ENCODE data around the gene CNPY4. TPM values are rescaled to one million over a fixed set of nuclear protein-coding genes. Genes with fewer than 3 reads are reported as not detected.

The CNPY4 gene
- total and polyA plus RNA-seq, 10 of the 15 experiments (the other 5 are each of a cell fraction or from before 2014, with no cell fraction given), result 2.5 to 9.2 (median 6.8) TPM

DNA sequence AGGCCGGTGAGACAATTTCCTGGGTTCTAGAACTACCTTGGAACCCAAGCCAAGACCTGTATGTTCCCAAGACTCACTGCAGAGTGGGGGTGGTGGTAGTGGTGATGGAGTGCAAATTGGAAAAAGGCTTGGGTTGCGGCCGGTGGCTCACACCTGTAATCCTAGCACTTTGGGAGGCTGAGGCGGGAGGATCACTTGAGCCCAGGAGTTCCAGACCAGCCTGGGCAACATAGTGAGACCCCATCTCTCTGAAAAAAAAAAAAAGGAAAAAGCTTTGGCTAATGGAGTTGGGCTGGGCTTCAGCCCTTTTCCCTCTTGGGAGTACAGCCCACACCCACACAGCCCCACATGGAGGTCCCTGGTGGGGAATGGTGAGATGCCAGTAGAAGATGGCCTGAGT is 13.9 kb upstream of the CNPY4 start:
- Histone ChIP-seq H2AFZ (ENCODE audit: control insufficient read depth, low read depth, low read length) (no peak overlapping the region), H3K9ac (ENCODE audit: control insufficient read depth, insufficient read depth, low read length) (no peak overlapping the region), H4K20me1 (ENCODE audit: control insufficient read depth, insufficient read depth) (no peaks in the 10 kb centered on the region), H3K27ac (ENCODE audit: control insufficient read depth, insufficient read depth) (no peak overlapping the region), H3K4me2 (ENCODE audit: control insufficient read depth, insufficient read depth) (no peak overlapping the region), H3K79me2 (ENCODE audit: control insufficient read depth, insufficient read depth, low read length) (peaks cover 9% of the 10 kb centered on the region), H3K27me3 (replicated peaks in 1 of 2; ENCODE audit: control insufficient read depth in 2 of 2, insufficient read depth in 2 of 2, low read length in 1 of 2) (no peaks in the 10 kb centered on the region), H3K36me3 (ENCODE audit: control insufficient read depth in 2 of 2, insufficient read depth in 2 of 2, low read length in 1 of 2) (peaks cover 0 to 6% of the 10 kb centered on the region in 2 experiments; a peak in 3 of 4 replicates), H3K9me3 (replicated peaks; ENCODE audit: control insufficient read depth, insufficient read depth, low read length) (no peaks in the 10 kb centered on the region), H3K4me3 (no peak overlapping the region), H3K4me1 (ENCODE audit: control insufficient read depth, insufficient read depth, low read length) (peaks cover 6% of the 10 kb centered on the region)
- ChIA-PET CTCF (no interaction called here), SMC1A (ENCODE audit: uncharacterized antibody, unreplicated experiment) (no interaction called here), POLR2A (interaction anchor here (1.4 kb wide), 1 partner anchor 9 kb away, joined by 3 read pairs; no protein-coding TSS in a partner anchor), RAD21 (ENCODE audit: unreplicated experiment) (no interaction called here)
- intact Hi-C loops (cut with micrococcal nuclease; ENCODE audit: unreplicated experiment) (no loop called here), in situ Hi-C loops (cut with MboI) (no loop called here)
- no peak for ATAC-seq
- FAIRE-seq, result no peak
- 96% methylated on average over 4 of the region's 4 CpGs for WGBS (ENCODE audit: insufficient coverage, insufficient replicate concordance, low lambda C conversion rate, missing lambda C conversion rate)
- no peak for DNase-seq (ENCODE audit: low read depth, low spot score)
- BruUV-seq (replicated peaks), result no TSS peak
- no peak for TF ChIP-seq NR2F1 (conservative IDR thresholded peaks at IDR 0.05)
- TF ChIP-seq, protein P1, sequence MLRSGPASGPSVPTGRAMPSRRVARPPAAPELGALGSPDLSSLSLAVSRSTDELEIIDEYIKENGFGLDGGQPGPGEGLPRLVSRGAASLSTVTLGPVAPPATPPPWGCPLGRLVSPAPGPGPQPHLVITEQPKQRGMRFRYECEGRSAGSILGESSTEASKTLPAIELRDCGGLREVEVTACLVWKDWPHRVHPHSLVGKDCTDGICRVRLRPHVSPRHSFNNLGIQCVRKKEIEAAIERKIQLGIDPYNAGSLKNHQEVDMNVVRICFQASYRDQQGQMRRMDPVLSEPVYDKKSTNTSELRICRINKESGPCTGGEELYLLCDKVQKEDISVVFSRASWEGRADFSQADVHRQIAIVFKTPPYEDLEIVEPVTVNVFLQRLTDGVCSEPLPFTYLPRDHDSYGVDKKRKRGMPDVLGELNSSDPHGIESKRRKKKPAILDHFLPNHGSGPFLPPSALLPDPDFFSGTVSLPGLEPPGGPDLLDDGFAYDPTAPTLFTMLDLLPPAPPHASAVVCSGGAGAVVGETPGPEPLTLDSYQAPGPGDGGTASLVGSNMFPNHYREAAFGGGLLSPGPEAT (IDR thresholded peaks at IDR 0.05; ENCODE audit: low read depth), result no peak
- no peak for TF ChIP-seq FOS (IDR thresholded peaks at IDR 0.05; ENCODE audit: borderline replicate concordance, extremely low read depth, insufficient read length)
- no peak for TF ChIP-seq ASH2L (IDR thresholded peaks at IDR 0.05; ENCODE audit: borderline replicate concordance, low read depth)
- TF ChIP-seq, protein P2, sequence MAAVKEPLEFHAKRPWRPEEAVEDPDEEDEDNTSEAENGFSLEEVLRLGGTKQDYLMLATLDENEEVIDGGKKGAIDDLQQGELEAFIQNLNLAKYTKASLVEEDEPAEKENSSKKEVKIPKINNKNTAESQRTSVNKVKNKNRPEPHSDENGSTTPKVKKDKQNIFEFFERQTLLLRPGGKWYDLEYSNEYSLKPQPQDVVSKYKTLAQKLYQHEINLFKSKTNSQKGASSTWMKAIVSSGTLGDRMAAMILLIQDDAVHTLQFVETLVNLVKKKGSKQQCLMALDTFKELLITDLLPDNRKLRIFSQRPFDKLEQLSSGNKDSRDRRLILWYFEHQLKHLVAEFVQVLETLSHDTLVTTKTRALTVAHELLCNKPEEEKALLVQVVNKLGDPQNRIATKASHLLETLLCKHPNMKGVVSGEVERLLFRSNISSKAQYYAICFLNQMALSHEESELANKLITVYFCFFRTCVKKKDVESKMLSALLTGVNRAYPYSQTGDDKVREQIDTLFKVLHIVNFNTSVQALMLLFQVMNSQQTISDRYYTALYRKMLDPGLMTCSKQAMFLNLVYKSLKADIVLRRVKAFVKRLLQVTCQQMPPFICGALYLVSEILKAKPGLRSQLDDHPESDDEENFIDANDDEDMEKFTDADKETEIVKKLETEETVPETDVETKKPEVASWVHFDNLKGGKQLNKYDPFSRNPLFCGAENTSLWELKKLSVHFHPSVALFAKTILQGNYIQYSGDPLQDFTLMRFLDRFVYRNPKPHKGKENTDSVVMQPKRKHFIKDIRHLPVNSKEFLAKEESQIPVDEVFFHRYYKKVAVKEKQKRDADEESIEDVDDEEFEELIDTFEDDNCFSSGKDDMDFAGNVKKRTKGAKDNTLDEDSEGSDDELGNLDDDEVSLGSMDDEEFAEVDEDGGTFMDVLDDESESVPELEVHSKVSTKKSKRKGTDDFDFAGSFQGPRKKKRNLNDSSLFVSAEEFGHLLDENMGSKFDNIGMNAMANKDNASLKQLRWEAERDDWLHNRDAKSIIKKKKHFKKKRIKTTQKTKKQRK (IDR thresholded peaks at IDR 0.05; ENCODE audit: low read depth, low read length), result no peak
- TF ChIP-seq, protein P3, sequence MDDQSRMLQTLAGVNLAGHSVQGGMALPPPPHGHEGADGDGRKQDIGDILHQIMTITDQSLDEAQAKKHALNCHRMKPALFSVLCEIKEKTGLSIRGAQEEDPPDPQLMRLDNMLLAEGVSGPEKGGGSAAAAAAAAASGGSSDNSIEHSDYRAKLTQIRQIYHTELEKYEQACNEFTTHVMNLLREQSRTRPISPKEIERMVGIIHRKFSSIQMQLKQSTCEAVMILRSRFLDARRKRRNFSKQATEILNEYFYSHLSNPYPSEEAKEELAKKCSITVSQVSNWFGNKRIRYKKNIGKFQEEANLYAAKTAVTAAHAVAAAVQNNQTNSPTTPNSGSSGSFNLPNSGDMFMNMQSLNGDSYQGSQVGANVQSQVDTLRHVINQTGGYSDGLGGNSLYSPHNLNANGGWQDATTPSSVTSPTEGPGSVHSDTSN (IDR thresholded peaks at IDR 0.05; ENCODE audit: insufficient replicate concordance, low read depth, low read length), result no peak
- TF ChIP-seq, protein P4, sequence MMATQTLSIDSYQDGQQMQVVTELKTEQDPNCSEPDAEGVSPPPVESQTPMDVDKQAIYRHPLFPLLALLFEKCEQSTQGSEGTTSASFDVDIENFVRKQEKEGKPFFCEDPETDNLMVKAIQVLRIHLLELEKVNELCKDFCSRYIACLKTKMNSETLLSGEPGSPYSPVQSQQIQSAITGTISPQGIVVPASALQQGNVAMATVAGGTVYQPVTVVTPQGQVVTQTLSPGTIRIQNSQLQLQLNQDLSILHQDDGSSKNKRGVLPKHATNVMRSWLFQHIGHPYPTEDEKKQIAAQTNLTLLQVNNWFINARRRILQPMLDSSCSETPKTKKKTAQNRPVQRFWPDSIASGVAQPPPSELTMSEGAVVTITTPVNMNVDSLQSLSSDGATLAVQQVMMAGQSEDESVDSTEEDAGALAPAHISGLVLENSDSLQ (IDR thresholded peaks at IDR 0.05), result no peak
- no peak for TF ChIP-seq DPF2 (IDR thresholded peaks at IDR 0.05)
- no peak for TF ChIP-seq YY1 (IDR thresholded peaks at IDR 0.05; ENCODE audit: low read depth, low read length)

Data from GM12878 (cell line).